Heart left ventricle (tissue), 16 donors: Measurements from ENCODE around the gene ZNF367. TPM values are rescaled to one million over a fixed set of nuclear protein-coding genes. Genes with fewer than 3 reads are reported as not detected.

Source experiments
- ATAC-seq, 4 donors: fragments of 200-7000 bp; cut with Tn5 transposase; one replicate each; pipeline ENCODE4 v1.9.1; 2020 to 2022; ENCODE audit warnings: moderate library complexity in 4 of 4, mild to moderate bottlenecking in 3 of 4, moderate number of reproducible peaks in 1 of 4
- DNase-seq, 5 donors: peaks; one replicate each; pipeline ENCODE4 v3.0.0-alpha.2; 2020
- H3K27ac ChIP-seq, 12 donors: fragments of 200-600 bp; sonication (generic) in 4 of 12; one replicate each; pipeline versions ENCODE4 v1.5.0 to v1.8.0; 2016 to 2022; ENCODE audit warnings: mild to moderate bottlenecking in 2 of 12
- H3K27me3 ChIP-seq, 9 donors: fragments of 200-600 bp; sonication (generic) in 2 of 9; one replicate each; pipeline versions ENCODE4 v1.5.1 to v1.8.0; 2016 to 2022; ENCODE audit warnings: mild to moderate bottlenecking in 3 of 9
- H3K36me3 ChIP-seq, 9 donors: fragments of 200-600 bp; sonication (generic) in 2 of 9; one replicate each; pipeline versions ENCODE4 v1.5.0 to v1.8.0; 2018 to 2022; ENCODE audit warnings: mild to moderate bottlenecking in 2 of 9
- H3K4me1 ChIP-seq, 12 donors: fragments of 200-600 bp; sonication (generic) in 4 of 12; one replicate each; pipeline versions ENCODE4 v1.5.0 to v1.8.0; 2016 to 2022; ENCODE audit warnings: mild to moderate bottlenecking in 3 of 12
- H3K4me3 ChIP-seq, 12 donors: fragments of 200-600 bp; sonication (generic) in 4 of 12; one replicate each; pipeline versions ENCODE4 v1.5.0 to v1.8.0; 2017 to 2022; ENCODE audit warnings: mild to moderate bottlenecking in 9 of 12, moderate library complexity in 4 of 12
- H3K9me3 ChIP-seq, 12 donors: fragments of 200-600 bp; sonication (generic) in 4 of 12; one replicate each; pipeline versions ENCODE4 v1.5.0 to v1.8.0; 2016 to 2022; ENCODE audit warnings: mild to moderate bottlenecking in 1 of 12
- CTCF ChIP-seq, 12 donors: fragments of 200-600 bp; sonication (generic) in 4 of 12; IDR thresholded peaks; one replicate each; pipeline versions ENCODE4 v1.5.0 to v1.8.0; 2018 to 2022; ENCODE audit warnings: antibody characterized with exemption in 12 of 12, mild to moderate bottlenecking in 5 of 12
- POLR2A ChIP-seq, 2 donors: fragments of 450-650 bp; IDR thresholded peaks; one replicate each; pipeline ENCODE4 v1.6.1; 2017; ENCODE audit warnings: antibody characterized with exemption in 2 of 2, mild to moderate bottlenecking in 2 of 2, moderate library complexity in 2 of 2
- WGBS, 4 donors: extraction: QIAGEN DNeasy Blood & Tissue Kit in 2 of 4; methylation state at CpG; one replicate each; pipeline versions ENCODE4 v1.1.5 to v1.1.7; 2013 to 2018; 5-methylcytosine and 5-hydroxymethylcytosine counted together
- intact Hi-C, 10 donors: fragments of 100-400 bp; cut with DNase I; formaldehyde crosslinking; loops; one replicate each; pipeline versions ENCODE4 v1.11.1 to v1.14.2; 2022
- polyA plus RNA-seq, 2 donors: library from polyadenylated mRNA; stranded (reverse); fragments of 200-250 nt; gene quantifications; one replicate each; pipeline ENCODE4 v1.2.3, GENCODE V29; 2013
- total RNA-seq, 9 donors: library from RNA; depleted of rRNA in 2 of 9; stranded (reverse); fragments of >200 nt in 2 of 9; fragmentation: NEBNext Ultra II Directional in 3 of 9; extraction: Animal tissue kit (Norgen Biotek cat#: 25700) in 3 of 9; gene quantifications; one replicate each; pipeline versions ENCODE4 v1.1.0 to v1.2.4, GENCODE V29; 2016 to 2023
- donor health status: ischemic (EF 13 %, LVEDD 7.1; RV severe dilation, severe dysfunction).
- donor health status: healthy with polysubstance abuse.
- donor health status: DM: no; HTN: yes; CAD: no.
- donor health status: DM: no; HTN: no; CAD: no.
- donor health status: ischemic (EF 25% LVEDD 6.9; RV normal size, moderate dysfunction).
- donor health status: ischemic (EF 25% LVEDD 5.7; RV mildly dilated, moderate dysfunction).
- donor health status: healthy.
- donor health status: DM: yes; HTN: yes; CAD: no.
- donor health status: ischemic (EF 35%, LVEDD 5.7; RV mildly dilated, moderate dysfunction).
- donor health status: nonischemic (EF 11% LVEDD 7.7; RV severe dilation, severe dysfunction).
- donor health status: DM: yes; HTN: yes; CAD: no.
- donor health status: PGD.
- donor health status: ischemic (EF 29% LVEDD 5.4; RV normal size, mild dysfunction).
- donor health status: nonischemic (EF 23%, LVEDD 6.1; RV moderate dilation, normal function).

ZNF367 gene
- total and polyA plus RNA-seq, 11 donors = 0.91 to 5.9 (median 3.2) TPM

- Histone ChIP-seq H3K27ac (peak overlapping the region in 1 of 12 donors; percentile 63), H3K4me1 (peaks cover 4 to 29% (median 10%) of the 10 kb centered on the region in 12 donors), H3K27me3 (no peaks in the 10 kb centered on the region), H3K36me3 (peaks cover 0 to 29% (median 0%) of the 10 kb centered on the region in 9 donors), H3K9me3 (no peaks in the 10 kb centered on the region), H3K4me3 (no peak overlapping the region)
- no peak for DNase-seq
- intact Hi-C loops = loop anchor here in 3 of 10 donors (5.0 to 10.0 kb wide), 3 partner anchors 72 to 222 kb away; partner anchors contain the start of gene ZNF367 (in 2 of the 3)
- TF ChIP-seq POLR2A (IDR thresholded peaks at IDR 0.05) (no peak), CTCF (IDR thresholded peaks at IDR 0.05) (no peak)
- no peak for ATAC-seq
- 80 to 90% (median 86%) methylated on average over 20 of the region's 20 CpGs for WGBS, 4 donors
These were observed 75.5 kb downstream of the ZNF367 start for GRCh38 chr9:96342571-96343245.

- Histone ChIP-seq H3K27me3 (no peaks in the 10 kb centered on the region), H3K27ac (no peak overlapping the region), H3K4me1 (peaks cover 4 to 29% (median 10%) of the 10 kb centered on the region in 12 donors), H3K36me3 (peaks cover 0 to 24% (median 0%) of the 10 kb centered on the region in 9 donors), H3K4me3 (no peak overlapping the region), H3K9me3 (no peaks in the 10 kb centered on the region)
- ATAC-seq (no peak), DNase-seq (no peak)
- TF ChIP-seq CTCF (IDR thresholded peaks at IDR 0.05) = no peak
- TF ChIP-seq POLR2A (IDR thresholded peaks at IDR 0.05) = no peak
- WGBS, 4 donors = 93 to 97% (median 96%) methylated on average over 3 of the region's 3 CpGs
- intact Hi-C loops = loop anchor here in 3 of 10 donors (5.0 to 10.0 kb wide), 3 partner anchors 74 to 224 kb away; partner anchors contain the start of gene ZNF367 (in 2 of the 3)
These were observed 77.5 kb downstream of the ZNF367 start for GRCh38 chr9:96340707-96341106.

- no peak overlapping the region for H3K4me3 ChIP-seq
- no peaks in the 10 kb centered on the region for H3K27me3 ChIP-seq
- ATAC-seq (no peak), DNase-seq (no peak)
- 94 to 98% (median 97%) methylated on average over 3 of the region's 3 CpGs for WGBS, 4 donors
- no peak overlapping the region for H3K27ac ChIP-seq
- intact Hi-C loops = no loop called here
- TF ChIP-seq CTCF (IDR thresholded peaks at IDR 0.05) (no peak), POLR2A (IDR thresholded peaks at IDR 0.05) (no peak)
- no peaks in the 10 kb centered on the region for H3K9me3 ChIP-seq
- peaks cover 0 to 14% (median under 1%) of the 10 kb centered on the region in 12 donors for H3K4me1 ChIP-seq
- H3K36me3 ChIP-seq = peaks cover 0 to 28% (median 3%) of the 10 kb centered on the region in 9 donors
These were observed 79.9 kb downstream of the ZNF367 start for GRCh38 chr9:96338299-96338698.

Other genes starting within 250 kb of the ZNF367 start
- gene HSD17B3, start 116.2 kb downstream of the ZNF367 start, total RNA-seq = 1 to 10 TPM in 4 of 9 donors, under 1 TPM in 4, not detected in 1; 0.33 to 2.6 (median 1.0) TPM
- 1 to 10 TPM in 1 of 2 donors, under 1 TPM in 1; 0.78 to 2.6 TPM for gene HSD17B3, start 116.2 kb downstream of the ZNF367 start, polyA plus RNA-seq
- 10 to 100 TPM; 10.5 to 23.1 (median 15.9) TPM for gene SLC35D2, start 34.7 kb downstream of the ZNF367 start, total RNA-seq
- gene SLC35D2, start 34.7 kb downstream of the ZNF367 start, polyA plus RNA-seq = 10 to 100 TPM in 1 of 2 donors, 1 to 10 TPM in 1; 8.2 to 19.8 TPM
- gene HABP4, start 31.8 kb upstream of the ZNF367 start, total RNA-seq = 10 to 100 TPM; 17.8 to 35.7 (median 25.9) TPM
- 10 to 100 TPM; 21.6 to 28.6 TPM for gene HABP4, start 31.8 kb upstream of the ZNF367 start, polyA plus RNA-seq
- gene CDC14B, start 201.5 kb upstream of the ZNF367 start, total RNA-seq = 10 to 100 TPM; 18.8 to 37.0 (median 26.9) TPM
- 10 to 100 TPM in 1 of 2 donors, 1 to 10 TPM in 1; 5.1 to 11.7 TPM for gene CDC14B, start 201.5 kb upstream of the ZNF367 start, polyA plus RNA-seq
- gene PRXL2C, start 236.9 kb upstream of the ZNF367 start, total RNA-seq = 10 to 100 TPM; 18.7 to 41.1 (median 24.6) TPM
- gene PRXL2C, start 236.9 kb upstream of the ZNF367 start, polyA plus RNA-seq = 10 to 100 TPM; 10.6 to 14.7 TPM